Heart right ventricle (tissue), 16 donors: ENCODE measurements around the gene TLE3. TPM values are rescaled to one million over a fixed set of nuclear protein-coding genes. Genes with fewer than 3 reads are reported as not detected.

Experiments used
- ATAC-seq, 8 donors: fragments of 200-7000 bp; cut with Tn5 transposase; one replicate each; pipeline ENCODE4 v1.9.1; 2020; ENCODE audit warnings: mild to moderate bottlenecking in 8 of 8, moderate library complexity in 8 of 8, moderate number of reproducible peaks in 1 of 8
- DNase-seq, 2 donors: peaks; one replicate each; pipeline ENCODE4 v3.0.0-alpha.2; 2020
- H3K27ac ChIP-seq, 10 donors: fragments of 200-600 bp; sonication (generic) in 2 of 10; one replicate each; pipeline versions ENCODE4 v1.5.0 to v1.8.0; 2020 to 2022; ENCODE audit warnings: mild to moderate bottlenecking in 3 of 10
- H3K27me3 ChIP-seq, 7 donors: fragments of 200-600 bp; one replicate each; pipeline ENCODE4 v1.8.0; 2021 to 2022; ENCODE audit warnings: mild to moderate bottlenecking in 2 of 7
- H3K36me3 ChIP-seq, 9 donors: fragments of 200-600 bp; sonication (generic) in 1 of 9; one replicate each; pipeline versions ENCODE4 v1.5.0 to v1.8.0; 2020 to 2022; ENCODE audit warnings: mild to moderate bottlenecking in 2 of 9
- H3K4me1 ChIP-seq, 9 donors: fragments of 200-600 bp; sonication (generic) in 1 of 9; one replicate each; pipeline versions ENCODE4 v1.5.0 to v1.8.0; 2020 to 2022; ENCODE audit warnings: mild to moderate bottlenecking in 4 of 9
- H3K4me3 ChIP-seq, 10 donors: fragments of 200-600 bp; sonication (generic) in 2 of 10; one replicate each; pipeline versions ENCODE4 v1.5.0 to v1.8.0; 2020 to 2022; ENCODE audit warnings: mild to moderate bottlenecking in 7 of 10, moderate library complexity in 2 of 10
- H3K9me3 ChIP-seq, 11 donors: fragments of 200-600 bp in 10 of 11; sonication (generic) in 2 of 11; one replicate each; pipeline versions ENCODE4 v1.5.0 to v1.8.0; 2013 to 2022; ENCODE audit warnings: mild to moderate bottlenecking in 2 of 11, control low read depth in 1 of 11, moderate library complexity in 1 of 11
- WGBS, 2 donors: extraction: QIAGEN DNeasy Blood & Tissue Kit; methylation state at CpG; one replicate each; pipeline ENCODE4 v1.1.7; 2013; ENCODE audit warnings: inconsistent platforms in 1 of 2; 5-methylcytosine and 5-hydroxymethylcytosine counted together
- intact Hi-C, 10 donors: fragments of 100-400 bp; cut with DNase I; formaldehyde crosslinking; loops; one replicate each; pipeline versions ENCODE4 v1.11.1 to v1.14.2; 2022
- polyA plus RNA-seq, 2 donors: library from polyadenylated mRNA; stranded (reverse); fragments of 200-250 nt; gene quantifications; one replicate each; pipeline ENCODE4 v1.2.3, GENCODE V29; 2013
- total RNA-seq, 10 donors: library from RNA; stranded (reverse); fragmentation: NEBNext Ultra II Directional in 3 of 10; extraction: Animal tissue kit (Norgen Biotek cat#: 25700) in 3 of 10; gene quantifications; one replicate each; pipeline versions ENCODE4 v1.2.1 to v1.2.4, GENCODE V29; 2021 to 2023
- TF ChIP-seq, protein P1 (sequence below), 9 donors: fragments of 200-600 bp; sonication (generic) in 2 of 9; IDR thresholded peaks; one replicate each; pipeline versions ENCODE4 v1.5.0 to v1.8.0; 2021 to 2022; ENCODE audit warnings: antibody characterized with exemption in 9 of 9, mild to moderate bottlenecking in 5 of 9, moderate library complexity in 1 of 9
- donor health status: Arrhythmogenic right ventricular cardiomyopathy.
- donor health status: ischemic (EF 13 %, LVEDD 7.1; RV severe dilation, severe dysfunction).
- donor health status: healthy with polysubstance abuse.
- donor health status: DM: no; HTN: yes; CAD: no.
- donor health status: DM: no; HTN: no; CAD: no.
- donor health status: ischemic (EF 25% LVEDD 6.9; RV normal size, moderate dysfunction).
- donor health status: ischemic (EF 25% LVEDD 5.7; RV mildly dilated, moderate dysfunction).
- donor health status: healthy.
- donor health status: DM: yes; HTN: yes; CAD: no.
- donor health status: Ischemic cardiomyopathy.
- donor health status: ischemic (EF 35%, LVEDD 5.7; RV mildly dilated, moderate dysfunction).
- donor health status: nonischemic (EF 11% LVEDD 7.7; RV severe dilation, severe dysfunction).
- donor health status: DM: yes; HTN: yes; CAD: no.
- donor health status: PGD.
- donor health status: ischemic (EF 29% LVEDD 5.4; RV normal size, mild dysfunction).
- donor health status: nonischemic (EF 23%, LVEDD 6.1; RV moderate dilation, normal function).

Gene TLE3
- total and polyA plus RNA-seq, 12 donors: 7.5 to 21.7 (median 12.6) TPM

DNA sequence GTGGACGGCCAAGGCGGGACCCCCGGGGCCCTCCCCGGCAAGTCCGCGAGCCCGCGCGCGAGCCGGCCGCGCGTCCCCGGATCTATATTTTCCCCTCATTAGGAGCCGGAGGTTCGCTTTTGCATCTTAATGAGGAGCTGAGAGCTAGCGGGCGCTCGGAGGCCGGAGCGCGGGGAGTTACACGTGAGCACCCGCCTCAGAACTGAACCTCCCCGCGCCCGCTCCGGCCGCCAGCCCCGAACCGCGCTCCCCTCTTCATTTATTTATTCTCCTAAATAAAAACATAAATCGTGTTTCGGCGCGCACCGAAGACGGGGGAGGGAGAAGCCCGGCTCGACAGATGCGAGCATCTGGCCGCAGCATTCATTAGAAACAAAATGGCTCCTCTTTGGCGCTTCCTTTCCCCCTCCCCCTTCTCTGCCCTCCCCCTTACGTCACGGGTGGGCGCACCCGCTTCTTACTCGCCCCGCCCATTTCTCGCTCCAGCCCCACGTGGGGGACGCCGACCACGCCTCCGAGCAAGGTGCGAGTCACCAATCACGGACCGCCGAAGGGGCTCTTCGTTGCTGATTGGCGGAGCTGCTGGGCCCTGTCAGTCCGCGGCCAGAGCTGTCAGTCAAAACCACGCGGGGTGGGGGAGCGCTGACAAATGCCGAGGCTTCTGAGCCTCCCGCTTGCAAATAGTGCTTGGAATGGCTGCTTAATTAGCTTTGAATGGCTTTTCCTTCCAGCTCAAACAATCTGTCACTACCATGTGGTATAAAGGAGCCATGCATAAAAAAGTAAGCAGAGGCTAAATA is 1.6 kb upstream of the TLE3 start:
- WGBS, 2 donors: 0 to 1% methylated on average over 66 to 69 of the region's 69 CpGs
- peaks cover 0 to 7% (median 0%) of the 10 kb centered on the region in 7 donors for H3K27me3 ChIP-seq
- ATAC-seq: peak; percentile 78 to 90 (median 87)
- intact Hi-C loops: loop anchor here in 7 of 10 donors (5.0 to 10.0 kb wide), 12 partner anchors 58 to 625 kb away; no protein-coding TSS in a partner anchor
- H3K4me1 ChIP-seq: peaks cover 27 to 72% (median 55%) of the 10 kb centered on the region in 9 donors
- DNase-seq: peak; percentile 100
- peak overlapping the region; percentile 38 to 90 (median 76) for H3K4me3 ChIP-seq
- H3K9me3 ChIP-seq: no peaks in the 10 kb centered on the region
- peaks cover 0 to 3% (median 0%) of the 10 kb centered on the region in 9 donors for H3K36me3 ChIP-seq
- TF ChIP-seq, protein P1, sequence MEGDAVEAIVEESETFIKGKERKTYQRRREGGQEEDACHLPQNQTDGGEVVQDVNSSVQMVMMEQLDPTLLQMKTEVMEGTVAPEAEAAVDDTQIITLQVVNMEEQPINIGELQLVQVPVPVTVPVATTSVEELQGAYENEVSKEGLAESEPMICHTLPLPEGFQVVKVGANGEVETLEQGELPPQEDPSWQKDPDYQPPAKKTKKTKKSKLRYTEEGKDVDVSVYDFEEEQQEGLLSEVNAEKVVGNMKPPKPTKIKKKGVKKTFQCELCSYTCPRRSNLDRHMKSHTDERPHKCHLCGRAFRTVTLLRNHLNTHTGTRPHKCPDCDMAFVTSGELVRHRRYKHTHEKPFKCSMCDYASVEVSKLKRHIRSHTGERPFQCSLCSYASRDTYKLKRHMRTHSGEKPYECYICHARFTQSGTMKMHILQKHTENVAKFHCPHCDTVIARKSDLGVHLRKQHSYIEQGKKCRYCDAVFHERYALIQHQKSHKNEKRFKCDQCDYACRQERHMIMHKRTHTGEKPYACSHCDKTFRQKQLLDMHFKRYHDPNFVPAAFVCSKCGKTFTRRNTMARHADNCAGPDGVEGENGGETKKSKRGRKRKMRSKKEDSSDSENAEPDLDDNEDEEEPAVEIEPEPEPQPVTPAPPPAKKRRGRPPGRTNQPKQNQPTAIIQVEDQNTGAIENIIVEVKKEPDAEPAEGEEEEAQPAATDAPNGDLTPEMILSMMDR (IDR thresholded peaks at IDR 0.05): no peak
- H3K27ac ChIP-seq: peak overlapping the region; percentile 70 to 99 (median 94)

DNA sequence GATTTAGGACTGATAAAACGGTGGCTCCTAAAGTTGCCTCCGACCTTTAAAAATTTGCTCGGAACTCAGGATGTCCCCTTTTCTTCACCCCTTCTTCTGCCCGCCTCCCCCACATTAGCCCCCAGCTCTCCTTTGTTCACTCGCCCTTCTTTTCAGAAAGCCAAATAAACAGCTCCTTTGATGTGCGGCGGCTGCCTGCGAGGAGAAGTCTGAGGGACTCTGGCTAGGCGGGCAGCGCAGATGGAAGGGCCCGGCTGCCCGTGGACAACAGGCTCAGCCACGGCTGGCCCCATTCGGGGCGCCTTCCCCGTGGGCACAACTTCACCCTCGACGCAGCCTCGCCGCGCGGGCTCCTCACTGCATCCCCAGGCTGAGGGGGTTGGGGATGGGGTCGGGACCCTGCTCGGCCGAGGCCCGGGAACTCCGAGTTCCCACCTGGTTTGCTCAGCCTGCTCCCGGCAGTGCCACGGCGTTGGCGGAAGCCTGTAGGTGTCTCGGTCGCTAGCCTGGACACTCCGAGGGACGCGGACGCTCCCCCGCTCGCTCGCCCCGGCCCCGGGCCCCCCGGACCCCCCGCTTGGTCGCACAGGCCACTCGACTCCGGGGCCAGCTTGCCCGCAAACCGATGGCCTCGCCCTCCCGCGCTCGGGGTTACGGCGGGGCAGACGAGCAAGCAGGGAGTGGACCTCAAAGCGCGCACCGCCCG is 897 bp upstream of the TLE3 start:
- Histone ChIP-seq H3K27ac (peak overlapping the region; percentile 70 to 99 (median 94)), H3K27me3 (peaks cover 0 to 7% (median 0%) of the 10 kb centered on the region in 7 donors), H3K36me3 (peaks cover 0 to 11% (median 0%) of the 10 kb centered on the region in 9 donors), H3K4me1 (peaks cover 31 to 80% (median 63%) of the 10 kb centered on the region in 9 donors), H3K4me3 (peak overlapping the region; percentile 38 to 90 (median 76)), H3K9me3 (no peaks in the 10 kb centered on the region)
- WGBS, 2 donors: 4 to 5% methylated on average over 60 of the region's 60 CpGs
- TF ChIP-seq, protein P1 (IDR thresholded peaks at IDR 0.05): no peak
- DNase-seq (peak in 1 of 2 donors; percentile 57), ATAC-seq (peak in 6 of 8 donors; percentile 0 to 32 (median 4))
- intact Hi-C loops: loop anchor here in 7 of 10 donors (5.0 to 10.0 kb wide), 12 partner anchors 59 to 624 kb away; no protein-coding TSS in a partner anchor

DNA sequence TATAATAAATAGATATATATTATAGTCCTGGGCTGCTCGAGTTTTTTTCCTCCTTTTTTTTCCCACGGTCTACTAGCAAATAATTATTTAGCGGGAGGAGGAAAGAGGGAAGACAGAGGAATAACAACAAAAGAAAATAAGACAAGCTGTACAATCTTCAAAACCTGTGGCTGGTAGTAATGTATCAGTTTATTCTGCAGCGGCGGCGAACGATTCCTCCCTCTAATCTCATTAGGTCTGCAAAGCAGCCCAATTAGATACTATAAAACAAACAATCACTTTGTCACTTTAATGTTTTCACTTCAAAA is 390 bp upstream of the TLE3 start:
- H3K27me3 ChIP-seq: peaks cover 0 to 7% (median 0%) of the 10 kb centered on the region in 7 donors
- H3K27ac ChIP-seq: peak overlapping the region; percentile 70 to 99 (median 94)
- TF ChIP-seq, protein P1 (IDR thresholded peaks at IDR 0.05): peak in 1 of 9 donors; percentile 23
- H3K9me3 ChIP-seq: no peaks in the 10 kb centered on the region
- intact Hi-C loops: loop anchor here in 7 of 10 donors (5.0 to 10.0 kb wide), 12 partner anchors 59 to 623 kb away; no protein-coding TSS in a partner anchor
- peaks cover 0 to 16% (median 0%) of the 10 kb centered on the region in 9 donors for H3K36me3 ChIP-seq
- DNase-seq (no peak), ATAC-seq (no peak)
- peaks cover 32 to 85% (median 68%) of the 10 kb centered on the region in 9 donors for H3K4me1 ChIP-seq
- WGBS, 2 donors: 3% methylated on average over 6 to 7 of the region's 7 CpGs
- peak overlapping the region in 9 of 10 donors; percentile 38 to 90 (median 80) for H3K4me3 ChIP-seq

DNA sequence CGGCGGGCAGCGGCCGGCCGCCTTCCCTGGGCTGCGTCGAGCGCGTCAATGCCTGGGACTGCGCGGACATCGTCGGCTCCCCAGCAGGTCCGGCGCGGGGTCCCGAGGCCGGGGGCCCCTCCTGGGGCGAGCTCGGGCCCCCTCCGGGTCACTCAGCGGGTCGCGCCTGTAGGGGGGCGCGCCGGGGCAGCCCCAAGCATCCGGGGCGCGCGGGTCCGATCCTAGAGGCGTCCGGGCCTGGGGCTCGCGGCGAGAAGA is 725 bp downstream of the TLE3 start:
- TF ChIP-seq, protein P1 (IDR thresholded peaks at IDR 0.05): no peak
- peaks cover 0 to 7% (median 0%) of the 10 kb centered on the region in 7 donors for H3K27me3 ChIP-seq
- H3K4me1 ChIP-seq: peaks cover 34 to 86% (median 76%) of the 10 kb centered on the region in 9 donors
- H3K4me3 ChIP-seq: peak overlapping the region; percentile 54 to 90 (median 80)
- peaks cover 0 to 27% (median 0%) of the 10 kb centered on the region in 9 donors for H3K36me3 ChIP-seq
- WGBS, 2 donors: 1% methylated on average over 21 to 37 of the region's 37 CpGs
- peak overlapping the region in 9 of 10 donors; percentile 54 to 99 (median 96) for H3K27ac ChIP-seq
- DNase-seq (no peak), ATAC-seq (peak in 1 of 8 donors; percentile 1)
- intact Hi-C loops: loop anchor here in 7 of 10 donors (5.0 to 10.0 kb wide), 12 partner anchors 60 to 622 kb away; no protein-coding TSS in a partner anchor
- H3K9me3 ChIP-seq: no peaks in the 10 kb centered on the region
